IMR-90 (cell line): ENCODE results near the gene NT5C1B. TPM values are rescaled to one million over a fixed set of nuclear protein-coding genes. Genes with fewer than 3 reads are reported as not detected.

Experiments
- ATAC-seq: fragments of 200-7000 bp; cut with Tn5 transposase; 2 replicates; pipeline ENCODE4 v1.9.1; 2020; ENCODE audit warnings: low read depth, mild to moderate bottlenecking, moderate library complexity
- BruUV-seq: library from RNA; stranded (reverse); fragments of 400-500 nt; replicated peaks from 2 replicates; lab custom pipeline; 2021; lab: Mats Ljungman, UMichigan
- CTCF ChIA-PET: fragments of 300-600 bp; formaldehyde crosslinking; extraction: SDS; loops from one replicate; lab custom pipeline; 2021; ENCODE audit warnings: antibody characterized with exemption; lab: Yijun Ruan, JAX
- POLR2A ChIA-PET: fragments of 300-600 bp; sonication (Branson Sonifier 250); formaldehyde crosslinking; loops from one replicate; lab custom pipeline; 2022; ENCODE audit warnings: antibody characterized with exemption; ENCODE audit not compliant: unreplicated experiment; lab: Charles Lee
- DNase-seq: peaks from one replicate; pipeline ENCODE4 v3.0.0; 2013
- H2AFZ ChIP-seq: replicated peaks from 2 replicates; pipeline ENCODE3; 2013; ENCODE audit warnings: low read length, mild to moderate bottlenecking; ENCODE audit not compliant: poor library complexity
- H2AK5ac ChIP-seq: 2 replicates; pipeline ENCODE4 v1.6.1; 2013; ENCODE audit warnings: low read depth, low read length, inconsistent platforms
- H2AK9ac ChIP-seq: replicated peaks from 2 replicates; pipeline ENCODE3; 2013; ENCODE audit warnings: mild to moderate bottlenecking, low read depth, low read length, moderate library complexity; ENCODE audit not compliant: poor library complexity
- H2BK120ac ChIP-seq: 2 replicates; pipeline ENCODE4 v1.6.1; 2013; ENCODE audit warnings: low read depth, low read length, inconsistent platforms
- H2BK15ac ChIP-seq: 3 replicates; pipeline ENCODE4 v1.6.1; 2013; ENCODE audit warnings: low read depth, low read length, inconsistent platforms
- H2BK20ac ChIP-seq: 2 replicates; pipeline ENCODE4 v1.6.1; 2013; ENCODE audit warnings: low read depth, mild to moderate bottlenecking, inconsistent platforms, low read length, moderate library complexity
- H2BK5ac ChIP-seq: 2 replicates; pipeline ENCODE4 v1.6.1; 2013; ENCODE audit warnings: mild to moderate bottlenecking, low read depth, low read length, inconsistent platforms; ENCODE audit not compliant: poor library complexity, severe bottlenecking
- H3K14ac ChIP-seq: replicated peaks from 2 replicates; pipeline ENCODE4 v1.6.1; 2013; ENCODE audit warnings: low read depth, low read length, inconsistent platforms
- H3K18ac ChIP-seq: 2 replicates; pipeline ENCODE4 v1.6.1; 2013; ENCODE audit warnings: low read depth, low read length, control low read depth
- H3K23ac ChIP-seq: 2 replicates; pipeline ENCODE4 v1.6.1; 2013; ENCODE audit warnings: low read depth, low read length, inconsistent platforms
- H3K27ac ChIP-seq: 2 replicates; pipeline ENCODE4 v1.5.1; 2013; ENCODE audit warnings: mild to moderate bottlenecking, control low read depth, low read length; ENCODE audit not compliant: insufficient read depth
- H3K27me3 ChIP-seq: 2 replicates; pipeline ENCODE4 v1.6.1; 2013; ENCODE audit warnings: low read length; ENCODE audit not compliant: control insufficient read depth, insufficient read depth
- H3K36me3 ChIP-seq: 2 replicates; pipeline ENCODE4 v1.6.1; 2013; ENCODE audit warnings: low read length, mixed read lengths; ENCODE audit not compliant: control insufficient read depth, insufficient read depth
- H3K4ac ChIP-seq: 2 replicates; pipeline ENCODE4 v1.6.1; 2013; ENCODE audit warnings: low read depth, low read length, inconsistent platforms
- H3K4me1 ChIP-seq: 2 replicates; pipeline ENCODE4 v1.6.1; 2013; ENCODE audit warnings: low read length, mixed read lengths; ENCODE audit not compliant: control insufficient read depth, insufficient read depth
- H3K4me2 ChIP-seq: 2 replicates; pipeline ENCODE4 v1.6.1; 2013; ENCODE audit warnings: low read depth, mild to moderate bottlenecking, control low read depth, low read length, moderate library complexity
- H3K4me3 ChIP-seq: 2 replicates; pipeline ENCODE4 v1.5.1; 2013; ENCODE audit warnings: low read depth, mild to moderate bottlenecking, control low read depth, low read length, moderate library complexity; ENCODE audit not compliant: insufficient read depth
- H3K56ac ChIP-seq: 2 replicates; pipeline ENCODE4 v1.6.1; 2013; ENCODE audit warnings: low read length, inconsistent platforms; ENCODE audit not compliant: insufficient read depth; ENCODE audit errors: extremely low read depth
- H3K79me1 ChIP-seq, 2 experiments: 2 replicates each; pipeline ENCODE4 v1.6.1; 2013; ENCODE audit warnings: low read length in 2 of 2, inconsistent platforms in 1 of 2, low read depth in 1 of 2
- H3K9ac ChIP-seq: 2 replicates; pipeline ENCODE4 v1.6.1; 2013; ENCODE audit warnings: low read depth, low read length, control low read depth
- H3K9me1 ChIP-seq: 2 replicates; pipeline ENCODE4 v1.6.1; 2013; ENCODE audit warnings: low read length, inconsistent platforms; ENCODE audit not compliant: insufficient read depth
- H3K9me3 ChIP-seq: 2 replicates; pipeline ENCODE4 v1.6.1; 2013; ENCODE audit warnings: low read length; ENCODE audit not compliant: control insufficient read depth, insufficient read depth
- H4K20me1 ChIP-seq: 2 replicates; pipeline ENCODE4 v1.6.1; 2013; ENCODE audit warnings: low read length, inconsistent platforms; ENCODE audit not compliant: insufficient read depth
- H4K5ac ChIP-seq: 2 replicates; pipeline ENCODE4 v1.6.1; 2013; ENCODE audit warnings: mild to moderate bottlenecking, low read depth, low read length, control low read depth
- H4K8ac ChIP-seq, 2 experiments: 2 replicates each; pipeline ENCODE4 v1.6.1; 2013; ENCODE audit warnings: low read depth in 2 of 2, low read length in 2 of 2, control low read depth in 1 of 2, inconsistent platforms in 1 of 2
- H4K91ac ChIP-seq: 2 replicates; pipeline ENCODE4 v1.6.1; 2013; ENCODE audit warnings: low read depth, low read length, inconsistent platforms; ENCODE audit not compliant: insufficient read depth
- CEBPB ChIP-seq: IDR thresholded peaks from 2 replicates; pipeline ENCODE4 v1.6.1; 2012; ENCODE audit warnings: low read depth, low read length, improper control_type of control experiment
- POLR2A ChIP-seq: IDR thresholded peaks from 2 replicates; pipeline ENCODE4 v1.6.1; 2012; ENCODE audit warnings: mild to moderate bottlenecking, low read depth, low read length
- WGBS, 2 experiments: methylation state at CpG; one replicate each; pipeline versions ENCODE4 v1.1.5 to v1.1.7; 2013; ENCODE audit warnings: missing lambda C conversion rate in 2 of 2; ENCODE audit not compliant: insufficient read length in 1 of 2; ENCODE audit errors: extremely low coverage in 2 of 2; 5-methylcytosine and 5-hydroxymethylcytosine counted together
- dilution Hi-C: fragments of 300-500 bp; cut with HindIII; formaldehyde crosslinking; loops from one replicate; pipeline ENCODE4 v1.14.3; 2018; ENCODE audit warnings: low sequenced_read_pairs; ENCODE audit not compliant: unreplicated experiment
- in situ Hi-C: fragments of 300-500 bp; cut with MboI; formaldehyde crosslinking; loops from 3 replicates; pipeline ENCODE4 v1.14.3; 2019; ENCODE audit warnings: low sequenced_read_pairs, inconsistent platforms, mixed read lengths
- intact Hi-C: fragments of 100-400 bp; cut with micrococcal nuclease; formaldehyde crosslinking; loops from 2 replicates; pipeline ENCODE4 v1.10.0; 2022
- polyA plus RNA-seq, 3 experiments: library from polyadenylated mRNA; depleted of rRNA; stranded (reverse); fragments of >200 nt; gene quantifications; 2 replicates each; pipeline ENCODE4 v1.2.3, GENCODE V29; 2012; ENCODE audit warnings: low replicate concordance in 1 of 3
- total RNA-seq: library from RNA; depleted of rRNA; stranded (reverse); fragments of >200 nt; gene quantifications from 2 replicates; pipeline ENCODE4 v1.2.3, GENCODE V29; 2012

NT5C1B gene
- total and polyA plus RNA-seq, 2 of the 4 experiments (the other 2 are of a cell fraction), result not detected

DNA sequence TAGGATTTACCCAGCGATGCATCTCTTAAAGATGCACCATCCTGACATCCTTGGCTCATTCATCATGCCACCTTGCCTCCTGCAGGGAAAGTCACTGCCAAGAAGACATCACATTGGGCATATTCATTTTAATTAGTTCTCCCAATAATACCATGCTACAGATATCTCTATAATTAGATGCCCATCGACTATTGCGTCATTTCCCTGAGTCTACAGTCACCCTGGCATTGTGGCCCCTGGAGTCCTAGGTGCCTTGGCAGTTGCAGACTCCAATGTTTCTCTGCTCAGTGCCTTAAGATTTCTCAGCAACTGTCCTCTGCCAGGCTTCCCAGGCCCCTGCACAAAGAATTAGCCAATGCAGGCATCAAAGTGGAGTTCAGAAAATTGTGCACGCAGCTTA is 61.5 kb downstream of the NT5C1B start:
- Histone ChIP-seq H2BK20ac (no peak overlapping the region), H3K56ac (no peak overlapping the region), H3K27me3 (no peaks in the 10 kb centered on the region), H2BK5ac (no peak overlapping the region), H2AFZ (no peak overlapping the region), H3K23ac (no peak overlapping the region), H4K91ac (no peak overlapping the region), H3K36me3 (no peaks in the 10 kb centered on the region), H3K27ac (no peak overlapping the region), H3K4me3 (no peak overlapping the region), H3K9me1 (no peaks in the 10 kb centered on the region), H3K18ac (no peak overlapping the region), H4K8ac (no peak overlapping the region), H4K5ac (no peak overlapping the region), H2AK5ac (no peak overlapping the region), H2AK9ac (no peak overlapping the region), H3K9me3 (no peaks in the 10 kb centered on the region), H4K20me1 (no peaks in the 10 kb centered on the region), H3K4me2 (no peak overlapping the region), H2BK15ac (no peak overlapping the region), H3K4me1 (no peaks in the 10 kb centered on the region), H3K9ac (no peak overlapping the region), H3K14ac (no peak overlapping the region), H2BK120ac (no peak overlapping the region), H3K79me1 (no peaks in the 10 kb centered on the region), H3K4ac (no peak overlapping the region)
- DNase-seq, result no peak
- ATAC-seq, result no peak
- ChIA-PET POLR2A (no interaction called here), CTCF (no interaction called here)
- 80% methylated on average over 3 of the region's 4 CpGs; no CpG with 5 or more reads in 1 of the 2 experiments for WGBS, 2 experiments
- in situ Hi-C loops (no loop called here), intact Hi-C loops (loop anchor here (10.0 kb wide), 3 partner anchors 397 to 607 kb away; no protein-coding TSS in a partner anchor), dilution Hi-C loops (no loop called here)
- TF ChIP-seq POLR2A, result no peak
- TF ChIP-seq CEBPB, result peak; percentile 80
- BruUV-seq, result no TSS peak
